Measurements from ENCODE around the gene C16orf54. TPM values are rescaled to one million over a fixed set of nuclear protein-coding genes. Genes with fewer than 3 reads are reported as not detected.
"Not testable (repeated sequence)": the region's sequence is repeated elsewhere in the genome, so short reads cannot be mapped to it uniquely, and the experiment has no call there.

Gene C16orf54
- total and polyA plus RNA-seq, 2 donors from 2014 or later: 0.39 to 4.9 TPM

- Histone ChIP-seq H3K27me3 (ENCODE audit: control insufficient read depth, insufficient read depth, low read length) (no peaks in the 10 kb centered on the region), H3K36me3 (ENCODE audit: control insufficient read depth in 2 of 3, insufficient read depth in 3 of 3, low read length in 3 of 3) (no peaks in the 10 kb centered on the region), H3K4me1 (ENCODE audit: control insufficient read depth in 2 of 3, insufficient read depth in 2 of 3, low read depth in 1 of 3, low read length in 3 of 3) (no peaks in the 10 kb centered on the region), H3K9me3 (ENCODE audit: control insufficient read depth in 2 of 3, insufficient read depth in 1 of 3, low read length in 3 of 3) (no peaks in the 10 kb centered on the region), H3K9ac (ENCODE audit: low read length in 3 of 3) (no peak overlapping the region), H3K27ac (ENCODE audit: low read depth in 2 of 2, low read length in 2 of 2) (no peak overlapping the region), H3K4me3 (ENCODE audit: low read length in 3 of 3) (no peak overlapping the region)
- intact Hi-C loops (cut with DNase I): no loop called here
- DNase-seq: no peak
- FAIRE-seq: no peak
- no peak for TF ChIP-seq CTCF (IDR thresholded peaks at IDR 0.05; ENCODE audit: borderline replicate concordance, extremely low read depth, insufficient read depth)
These were observed 1.8 kb downstream of the C16orf54 start for GRCh38 chr16:29743827-29744531.

GRCh38 chr16:29743475-29743826, 2.3 kb downstream of the C16orf54 start:
- H3K27me3 ChIP-seq (ENCODE audit: control insufficient read depth, insufficient read depth, low read length): no peaks in the 10 kb centered on the region
- no peak for DNase-seq
- H3K27ac ChIP-seq (ENCODE audit: low read depth in 2 of 2, low read length in 2 of 2): no peak overlapping the region
- intact Hi-C loops (cut with DNase I): no loop called here
- H3K4me1 ChIP-seq (ENCODE audit: control insufficient read depth in 2 of 3, insufficient read depth in 2 of 3, low read depth in 1 of 3, low read length in 3 of 3): no peaks in the 10 kb centered on the region
- H3K4me3 ChIP-seq (ENCODE audit: low read length in 3 of 3): no peak overlapping the region
- no peak overlapping the region for H3K9ac ChIP-seq (ENCODE audit: low read length in 3 of 3)
- H3K9me3 ChIP-seq (ENCODE audit: control insufficient read depth in 2 of 3, insufficient read depth in 1 of 3, low read length in 3 of 3): peaks cover 0 to 2% (median 0%) of the 10 kb centered on the region in 3 donors
- no peaks in the 10 kb centered on the region for H3K36me3 ChIP-seq (ENCODE audit: control insufficient read depth in 2 of 3, insufficient read depth in 3 of 3, low read length in 3 of 3)
- no peak for FAIRE-seq
- no peak for TF ChIP-seq CTCF (IDR thresholded peaks at IDR 0.05; ENCODE audit: borderline replicate concordance, extremely low read depth, insufficient read depth)

- Histone ChIP-seq H3K9ac (ENCODE audit: low read length in 3 of 3) (no peak overlapping the region), H3K36me3 (ENCODE audit: control insufficient read depth in 2 of 3, insufficient read depth in 3 of 3, low read length in 3 of 3) (no peaks in the 10 kb centered on the region), H3K27me3 (ENCODE audit: control insufficient read depth, insufficient read depth, low read length) (no peaks in the 10 kb centered on the region), H3K4me1 (ENCODE audit: control insufficient read depth in 2 of 3, insufficient read depth in 2 of 3, low read depth in 1 of 3, low read length in 3 of 3) (no peaks in the 10 kb centered on the region), H3K27ac (ENCODE audit: low read depth in 2 of 2, low read length in 2 of 2) (no peak overlapping the region), H3K4me3 (ENCODE audit: low read length in 3 of 3) (no peak overlapping the region), H3K9me3 (ENCODE audit: control insufficient read depth in 2 of 3, insufficient read depth in 1 of 3, low read length in 3 of 3) (peaks cover 0 to 2% (median 0%) of the 10 kb centered on the region in 3 donors)
- FAIRE-seq (no peak), DNase-seq (no peak)
- no peak for TF ChIP-seq CTCF (IDR thresholded peaks at IDR 0.05; ENCODE audit: borderline replicate concordance, extremely low read depth, insufficient read depth)
- intact Hi-C loops (cut with DNase I): no loop called here
These were observed 3.0 kb downstream of the C16orf54 start for GRCh38 chr16:29742683-29743275.

- H3K4me3 ChIP-seq (ENCODE audit: low read length in 3 of 3); FAIRE-seq; H3K36me3 ChIP-seq (ENCODE audit: control insufficient read depth in 2 of 3, insufficient read depth in 3 of 3, low read length in 3 of 3); H3K9me3 ChIP-seq (ENCODE audit: control insufficient read depth in 2 of 3, insufficient read depth in 1 of 3, low read length in 3 of 3); H3K4me1 ChIP-seq (ENCODE audit: control insufficient read depth in 2 of 3, insufficient read depth in 2 of 3, low read depth in 1 of 3, low read length in 3 of 3); H3K27ac ChIP-seq (ENCODE audit: low read depth in 2 of 2, low read length in 2 of 2); H3K9ac ChIP-seq (ENCODE audit: low read length in 3 of 3); H3K27me3 ChIP-seq (ENCODE audit: control insufficient read depth, insufficient read depth, low read length); intact Hi-C loops (cut with DNase I); DNase-seq: not testable (repeated sequence)
These were observed 5.2 kb downstream of the C16orf54 start for GRCh38 chr16:29740630-29741015.

GRCh38 chr16:29739927-29740629, 5.7 kb downstream of the C16orf54 start:
- H3K27me3 ChIP-seq (ENCODE audit: control insufficient read depth, insufficient read depth, low read length); DNase-seq; FAIRE-seq; H3K4me1 ChIP-seq (ENCODE audit: control insufficient read depth in 2 of 3, insufficient read depth in 2 of 3, low read depth in 1 of 3, low read length in 3 of 3); intact Hi-C loops (cut with DNase I); H3K27ac ChIP-seq (ENCODE audit: low read depth in 2 of 2, low read length in 2 of 2); H3K9ac ChIP-seq (ENCODE audit: low read length in 3 of 3); H3K36me3 ChIP-seq (ENCODE audit: control insufficient read depth in 2 of 3, insufficient read depth in 3 of 3, low read length in 3 of 3); H3K4me3 ChIP-seq (ENCODE audit: low read length in 3 of 3); H3K9me3 ChIP-seq (ENCODE audit: control insufficient read depth in 2 of 3, insufficient read depth in 1 of 3, low read length in 3 of 3): not testable (repeated sequence)

All from kidney (tissue), 14 donors.